HT-29 (cell line): ENCODE data around the gene AP3S1. TPM values are rescaled to one million over a fixed set of nuclear protein-coding genes. Genes with fewer than 3 reads are reported as not detected.
"Not testable (repeated sequence)": the region's sequence is repeated elsewhere in the genome, so short reads cannot be mapped to it uniquely, and the experiment has no call there.

Experiments used
- DNase-seq: peaks from one replicate; pipeline ENCODE4 v3.0.0-alpha.2; 2015; ENCODE audit warnings: low spot score
- total RNA-seq: library from RNA; depleted of rRNA; stranded (reverse); fragments of >200 nt; shearing (Covaris generic); gene quantifications from 2 replicates; pipeline ENCODE4 v1.2.3, GENCODE V29; 2014

Gene AP3S1
- total RNA-seq, 1 experiment from 2014 or later = 28.8 TPM

DNA sequence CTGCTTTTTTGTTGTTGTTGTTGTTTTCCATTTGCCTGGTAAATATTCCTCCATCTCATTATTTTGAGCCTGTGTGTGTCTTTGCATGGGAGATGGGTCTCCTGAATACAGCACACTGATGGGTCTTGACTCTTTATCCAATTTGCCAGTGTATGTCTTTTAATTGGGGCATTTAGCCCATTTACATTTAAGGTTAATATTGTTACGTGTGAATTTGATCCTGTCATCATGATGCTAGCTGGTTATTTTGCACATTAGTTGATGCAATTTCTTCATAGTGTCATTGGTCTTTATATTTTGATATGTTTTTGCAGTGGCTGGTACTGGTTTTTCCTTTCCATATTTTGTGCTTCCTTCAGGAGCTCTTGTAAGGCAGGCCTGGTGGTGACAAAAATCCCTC lies 16.8 kb upstream of the AP3S1 start:
- not testable (repeated sequence) for DNase-seq

DNA sequence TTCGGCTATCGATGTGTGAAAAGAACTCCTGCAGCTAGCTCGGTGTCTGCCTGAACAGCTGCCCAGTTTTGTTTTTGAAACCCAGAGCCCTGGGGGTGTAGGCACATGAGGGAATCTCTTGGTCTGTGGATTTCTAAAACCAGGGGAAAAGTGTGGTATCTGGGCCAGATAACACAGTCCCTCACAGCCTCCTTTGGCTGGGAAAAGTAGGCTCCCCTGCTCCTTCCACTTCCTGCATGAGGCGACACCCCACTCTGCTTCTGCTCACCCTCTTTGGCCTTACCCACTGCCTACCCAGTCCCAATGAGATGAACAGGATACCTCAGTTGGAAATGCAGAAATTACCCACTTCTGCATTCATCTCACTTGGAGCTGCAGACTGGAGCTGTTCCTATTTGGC lies 15.8 kb upstream of the AP3S1 start:
- no peak for DNase-seq

DNA sequence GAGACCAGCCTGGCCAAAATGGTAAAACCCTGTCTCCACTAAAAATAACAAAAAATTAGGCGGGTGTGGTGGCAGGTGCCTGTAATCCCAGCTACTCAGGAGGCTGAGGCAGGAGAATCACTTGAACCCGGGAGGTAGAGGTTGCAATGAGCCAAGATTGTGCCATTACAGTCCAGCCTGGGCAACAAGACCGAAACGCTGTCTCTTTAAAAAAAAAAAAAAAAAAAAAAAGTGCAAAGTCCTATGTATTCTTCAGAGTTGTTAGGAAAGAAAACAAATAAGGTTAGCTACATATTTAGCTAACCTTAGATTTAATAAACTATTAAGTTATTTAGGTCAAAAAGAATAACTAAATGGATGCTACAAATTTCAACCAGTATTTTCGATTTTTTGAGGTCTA lies 11.8 kb upstream of the AP3S1 start:
- DNase-seq = no peak

DNA sequence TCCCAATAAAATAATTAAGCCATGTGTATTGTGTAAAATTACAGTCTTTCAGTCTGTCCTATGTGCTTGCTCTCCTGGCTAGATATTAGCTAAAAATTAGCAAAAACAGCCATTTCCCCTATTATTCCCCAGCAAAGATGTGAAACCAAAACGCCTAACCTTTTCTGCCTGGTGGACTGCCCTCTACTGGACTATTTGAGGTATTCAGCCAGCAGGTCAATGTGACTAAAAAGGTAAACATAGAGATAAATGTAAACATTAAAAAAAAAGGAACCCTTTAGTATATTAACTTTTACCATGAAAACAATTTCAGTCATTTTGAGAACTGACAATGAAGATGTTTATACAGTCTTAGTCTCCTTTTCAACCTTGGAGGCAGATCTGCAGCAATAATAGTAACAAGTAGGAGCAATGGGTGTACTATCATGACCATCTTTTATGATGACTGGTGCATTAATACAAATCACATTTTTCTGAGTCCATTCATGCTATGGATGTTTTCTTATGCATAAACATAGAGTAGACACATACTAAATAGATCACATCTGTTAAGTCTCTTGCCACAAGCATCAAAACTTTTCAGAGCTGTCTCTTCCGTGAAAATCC lies 10.5 kb upstream of the AP3S1 start:
- DNase-seq = peak; percentile 67

DNA sequence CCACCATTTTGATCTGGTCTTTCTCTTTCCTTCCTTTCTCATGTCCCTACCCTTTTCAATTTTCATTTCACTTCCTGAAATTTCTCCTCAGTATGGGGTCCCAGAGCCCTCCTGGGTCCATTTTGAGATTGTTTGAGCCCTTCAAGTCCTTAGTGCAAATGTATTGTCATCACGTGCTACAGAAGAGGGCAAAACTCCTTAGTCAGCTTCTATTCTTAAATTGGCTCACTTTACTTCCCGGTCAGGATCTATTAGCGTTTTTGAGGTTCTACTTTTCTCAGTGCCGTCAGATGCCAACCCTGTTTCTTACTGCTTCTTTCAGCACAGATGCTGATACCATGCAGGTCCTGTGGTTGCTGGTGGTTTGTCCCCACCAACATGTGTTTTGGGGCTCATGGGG lies 6.3 kb upstream of the AP3S1 start:
- no peak for DNase-seq

DNA sequence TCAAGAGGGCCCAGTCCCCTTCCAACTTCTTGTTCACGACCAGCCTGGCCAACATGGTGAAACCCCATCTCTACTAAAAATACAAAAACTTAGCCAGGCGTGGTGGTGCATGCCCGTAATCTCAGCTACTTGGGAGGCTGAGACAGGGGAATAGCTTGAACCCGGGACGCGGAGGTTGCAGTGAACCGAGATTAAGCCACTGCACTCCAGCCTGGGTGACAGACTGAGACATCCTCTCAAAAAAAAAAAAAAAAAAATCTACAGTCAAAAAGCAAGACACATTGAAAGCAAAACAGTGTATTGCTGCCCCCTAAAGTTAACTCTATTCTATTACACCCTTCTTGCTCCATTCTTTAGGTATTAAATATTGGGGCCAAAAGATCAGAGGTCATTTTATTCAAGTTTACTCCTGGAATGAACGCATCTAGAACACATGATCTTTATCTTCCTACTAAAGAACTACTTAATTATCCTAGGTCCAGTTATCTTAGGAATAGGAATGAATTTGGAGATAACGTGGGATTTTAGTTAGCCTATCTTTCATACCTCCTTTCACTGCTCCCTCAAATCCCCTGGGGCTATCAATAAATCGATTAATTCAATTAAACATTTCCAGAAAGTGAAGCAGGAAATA lies 2.7 kb upstream of the AP3S1 start:
- peak; percentile 67 for DNase-seq

DNA sequence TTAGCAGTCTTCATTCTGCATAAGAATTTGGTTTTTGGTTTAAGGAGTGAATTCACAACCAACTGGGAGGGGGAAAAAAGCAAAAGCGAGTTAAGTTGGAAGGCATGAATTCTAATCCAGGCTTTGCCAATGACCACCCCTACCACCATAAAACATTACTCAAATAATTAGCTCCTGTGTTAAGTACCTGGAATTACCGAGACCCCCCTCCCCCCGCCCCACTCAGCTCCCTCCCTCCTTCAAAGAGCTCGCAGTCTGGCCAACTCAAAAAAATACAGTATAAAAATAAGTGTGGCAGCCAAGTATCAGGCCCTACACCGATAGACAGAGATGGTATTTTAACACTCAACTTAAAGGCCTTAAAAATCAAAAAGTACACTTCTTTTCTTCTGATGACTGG lies 862 bp upstream of the AP3S1 start:
- DNase-seq = peak; percentile 12

DNA sequence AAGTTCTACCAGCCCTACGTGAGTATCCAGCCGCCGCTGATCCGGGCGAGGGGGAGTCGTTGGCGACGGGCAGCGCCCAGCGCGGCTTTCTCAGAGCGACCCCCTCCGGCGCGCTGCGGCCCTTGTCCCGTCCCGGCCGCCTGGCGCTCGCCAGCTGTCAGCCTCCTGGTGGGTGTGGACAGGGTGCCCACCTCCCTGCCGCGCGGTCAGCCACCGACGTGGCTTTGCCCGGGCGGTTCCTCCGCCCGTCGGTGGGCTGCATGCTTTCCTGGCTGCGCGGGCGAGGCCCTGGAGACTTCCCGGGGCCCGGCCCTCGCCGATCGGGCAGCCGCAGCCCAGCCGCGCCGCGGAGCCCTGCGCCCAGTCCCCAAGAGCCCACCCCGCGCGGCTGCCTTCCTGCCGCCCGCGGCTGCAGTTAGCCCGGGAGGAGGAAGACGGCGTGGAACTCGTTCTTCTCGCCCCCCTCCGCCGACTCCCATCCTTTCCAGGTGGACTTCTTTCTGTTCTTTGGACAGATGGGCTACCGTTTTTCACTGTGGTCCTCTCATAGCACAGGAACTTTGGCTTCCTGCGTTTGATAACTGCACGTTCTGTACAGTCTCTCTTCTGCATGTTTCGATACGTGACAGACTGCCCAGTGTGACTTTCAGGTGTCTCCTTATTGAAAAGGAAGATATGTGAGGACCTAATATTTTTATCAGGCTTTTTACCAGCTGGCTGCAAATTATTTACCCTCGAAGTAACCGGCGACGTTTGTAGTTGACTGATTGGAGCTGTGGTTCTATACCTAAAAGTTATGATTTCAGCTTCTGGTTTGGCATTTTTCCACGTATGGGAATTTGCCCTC lies 577 bp downstream of the AP3S1 start:
- peak; percentile 69 for DNase-seq

DNA sequence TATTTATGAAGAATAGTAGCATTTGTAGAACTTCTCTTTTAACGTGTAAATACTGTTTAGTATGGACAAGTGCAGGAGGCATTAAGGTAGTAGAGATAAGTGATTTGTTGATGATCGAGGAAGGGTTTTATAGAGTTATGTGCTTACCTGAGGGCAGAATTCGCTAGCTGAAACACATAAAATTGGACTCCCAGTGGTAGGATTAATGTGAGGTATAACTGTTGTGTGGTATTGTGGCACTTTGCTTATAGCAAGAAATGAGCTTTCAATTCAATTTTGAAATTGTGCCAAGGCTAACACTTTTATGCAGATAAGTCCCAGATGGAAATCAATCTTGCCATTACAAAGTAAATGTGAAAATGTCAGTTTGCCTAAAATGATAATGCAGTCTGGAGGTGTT lies 1.2 kb downstream of the AP3S1 start:
- peak; percentile 27 for DNase-seq

DNA sequence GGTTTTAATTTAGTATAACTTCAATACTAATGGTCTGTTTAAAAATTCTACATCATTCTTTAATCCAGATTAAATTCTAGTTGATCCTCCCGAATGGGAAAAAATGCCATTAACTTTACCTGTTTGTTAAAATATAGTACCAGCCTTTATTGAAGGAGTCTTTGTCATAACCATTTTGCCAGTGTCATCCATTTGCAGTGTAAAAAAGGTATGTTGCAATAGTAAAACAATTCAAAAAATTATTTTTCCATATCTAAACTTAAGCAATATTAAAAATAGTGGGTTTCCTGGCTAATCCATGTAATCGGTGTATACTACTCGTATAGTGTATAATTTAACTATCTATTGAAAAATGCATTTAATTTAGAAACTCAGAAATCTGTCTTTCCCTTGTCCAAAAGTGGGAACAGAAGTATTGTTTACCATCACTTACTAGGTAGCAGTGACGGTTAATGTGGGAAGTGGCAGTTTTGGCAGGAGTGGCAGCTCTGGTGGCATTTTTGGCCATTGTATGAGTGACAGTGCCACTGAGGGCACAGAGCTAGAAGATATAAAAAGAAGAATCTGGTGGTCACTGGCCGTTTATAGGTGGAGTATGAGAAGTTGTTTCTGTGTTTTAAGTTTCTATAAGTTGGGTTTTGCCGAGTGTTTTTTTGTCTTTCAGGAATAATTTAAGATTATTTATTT lies 1.9 kb downstream of the AP3S1 start:
- no peak for DNase-seq

DNA sequence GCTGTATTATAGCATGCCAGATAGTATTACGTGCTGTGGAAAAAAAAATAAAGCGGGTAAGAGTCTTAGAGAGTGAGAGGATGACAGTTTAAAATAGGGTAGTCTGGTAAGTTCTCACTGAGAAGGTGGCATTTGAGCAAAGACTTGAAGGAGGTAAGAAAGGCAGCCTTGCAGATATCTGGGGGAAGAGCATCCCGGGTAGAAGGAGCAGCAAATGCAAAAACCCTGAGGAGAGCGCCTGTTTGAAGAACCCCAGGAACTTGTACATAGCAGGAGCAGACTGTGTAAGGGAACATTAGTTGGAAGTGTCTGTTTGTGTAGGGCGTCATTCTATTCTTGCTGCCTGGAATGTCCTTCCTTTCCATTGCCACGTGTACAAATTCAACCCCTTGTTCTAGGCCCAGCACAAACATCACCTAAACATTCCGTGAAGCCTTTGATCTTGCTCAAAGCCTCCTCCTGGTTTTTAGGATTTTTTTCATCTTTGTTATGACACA lies 2.6 kb downstream of the AP3S1 start:
- DNase-seq = no peak

DNA sequence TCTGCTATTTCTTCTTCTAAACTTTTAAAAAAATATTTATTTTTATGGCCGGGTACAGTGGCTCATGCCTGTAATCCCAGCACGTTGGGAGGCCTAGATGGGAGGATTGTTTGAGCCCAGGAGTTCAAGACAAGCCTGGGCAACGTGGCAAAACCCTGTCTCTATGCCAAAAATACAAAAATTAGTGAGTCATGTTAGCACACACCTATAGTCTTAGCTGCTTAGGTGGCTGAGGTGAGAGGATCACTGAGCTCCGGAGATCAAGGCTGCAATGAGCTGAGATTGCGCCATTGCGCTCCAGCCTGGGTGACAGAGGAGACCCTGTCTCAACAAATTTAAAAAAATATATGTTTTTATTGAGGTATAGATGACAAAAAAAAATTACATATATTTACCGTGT lies 5.6 kb downstream of the AP3S1 start:
- no peak for DNase-seq

DNA sequence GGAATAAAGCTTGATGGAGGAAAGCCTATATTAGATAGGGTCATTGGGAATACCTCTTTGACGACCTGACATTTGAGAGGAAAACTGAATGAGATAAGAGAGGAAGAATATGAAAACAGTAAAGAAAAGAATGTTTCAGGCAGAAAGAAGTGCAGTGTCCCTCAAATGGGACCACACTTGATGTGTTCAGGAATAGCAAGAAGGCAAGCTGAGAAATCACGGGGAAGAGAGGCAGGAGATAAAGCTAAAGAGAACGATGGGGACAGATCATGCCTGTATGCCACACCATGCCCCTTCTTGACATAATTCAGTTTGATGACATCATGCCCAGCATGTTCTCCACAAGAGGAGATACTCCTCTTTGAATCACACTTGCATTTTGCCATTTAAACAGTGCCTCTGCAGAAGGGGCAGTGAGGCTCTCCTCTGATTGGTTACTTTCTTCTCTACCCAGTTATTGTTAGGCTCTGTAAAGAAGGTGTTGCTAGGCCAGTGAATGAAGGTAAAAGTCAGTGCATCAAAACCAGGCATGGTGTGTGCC lies 7.6 kb downstream of the AP3S1 start:
- DNase-seq = no peak

DNA sequence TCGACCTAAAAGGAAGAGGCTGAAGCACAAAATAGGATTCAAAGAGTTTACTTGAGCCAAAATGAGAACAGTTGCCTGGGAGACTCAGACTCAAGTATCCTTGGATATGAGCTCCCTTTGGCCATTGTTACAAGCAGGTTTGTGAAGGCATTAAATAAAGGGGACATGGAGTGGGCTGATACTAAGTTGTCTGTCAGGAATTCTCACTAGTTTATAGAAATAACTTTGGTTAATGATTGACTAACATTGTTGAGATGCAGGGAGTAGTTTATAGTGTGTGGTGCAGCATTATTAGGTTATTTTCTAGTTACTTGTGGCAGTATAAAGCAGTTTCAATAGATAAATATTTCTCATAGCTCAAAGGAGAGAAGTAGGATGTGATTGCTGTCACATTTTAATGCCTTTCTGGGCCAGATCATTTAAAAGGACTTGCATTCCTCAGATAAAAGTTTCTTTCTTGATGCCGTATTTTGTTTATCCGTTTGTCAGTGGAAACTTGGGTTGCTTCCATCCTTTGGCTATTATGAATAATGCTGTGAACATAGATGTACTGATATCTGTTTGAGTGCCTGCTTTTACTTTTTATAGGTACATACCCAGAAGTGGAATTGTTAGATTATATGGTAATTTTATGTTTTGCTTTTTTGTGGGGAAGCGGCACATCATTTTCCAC lies 9.1 kb downstream of the AP3S1 start:
- peak; percentile 54 for DNase-seq

DNA sequence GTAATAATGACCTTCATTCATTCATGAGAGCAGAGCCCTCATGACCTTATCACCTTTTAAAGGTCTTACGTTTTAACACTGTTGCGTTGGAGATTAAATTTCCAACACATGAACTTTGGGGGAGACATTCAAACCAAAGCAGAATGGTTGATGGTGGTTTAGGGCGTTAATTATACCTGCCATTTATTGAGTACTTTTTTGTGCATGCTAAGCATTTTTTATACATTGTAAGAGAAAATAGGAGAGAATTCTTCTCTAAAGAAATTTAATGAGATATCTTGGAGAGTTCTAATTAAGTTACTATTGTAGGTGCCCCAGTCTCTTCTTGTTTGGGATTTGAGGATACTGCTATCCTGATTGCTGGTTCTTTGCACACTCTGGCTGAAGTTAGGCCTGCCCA lies 12.4 kb downstream of the AP3S1 start:
- DNase-seq = no peak

DNA sequence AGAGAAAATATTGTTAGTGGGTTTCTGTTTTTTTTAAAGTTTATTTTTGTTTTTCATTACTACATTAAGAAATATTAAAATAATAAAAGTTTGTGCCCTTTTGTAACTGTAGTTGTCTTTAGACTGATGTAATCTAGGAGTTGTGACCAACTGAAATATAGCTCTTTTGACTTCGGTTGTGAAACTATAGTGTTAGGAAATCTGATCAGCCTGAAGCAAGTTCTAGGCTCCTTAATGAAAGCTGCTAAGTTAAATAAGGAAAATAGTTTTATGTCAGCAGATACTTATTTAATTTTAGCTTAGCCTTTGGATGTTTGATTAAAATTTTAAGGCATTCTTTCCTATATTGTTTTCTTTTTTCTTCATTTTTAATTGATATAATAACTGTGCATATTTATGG lies 14.2 kb downstream of the AP3S1 start:
- no peak for DNase-seq

DNA sequence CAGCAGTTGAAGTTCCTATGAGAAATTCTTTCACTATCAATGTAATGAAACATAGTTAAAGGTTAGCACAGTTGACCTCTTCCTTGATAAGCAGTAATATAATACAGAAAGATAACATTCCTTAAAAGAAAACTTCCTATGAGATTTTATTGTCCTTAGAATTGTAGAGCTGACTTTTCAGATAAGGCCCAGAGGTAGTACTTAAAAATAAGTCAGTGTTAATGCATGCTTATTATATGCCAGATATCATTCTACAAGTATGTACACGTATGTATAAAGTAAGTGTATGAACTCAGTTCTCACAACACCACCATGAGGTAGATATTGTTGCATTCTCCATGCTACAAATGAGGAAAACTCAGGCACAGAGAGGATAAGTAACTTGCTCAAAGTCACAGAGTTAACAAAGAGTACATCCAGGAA lies 15.3 kb downstream of the AP3S1 start:
- no peak for DNase-seq

DNA sequence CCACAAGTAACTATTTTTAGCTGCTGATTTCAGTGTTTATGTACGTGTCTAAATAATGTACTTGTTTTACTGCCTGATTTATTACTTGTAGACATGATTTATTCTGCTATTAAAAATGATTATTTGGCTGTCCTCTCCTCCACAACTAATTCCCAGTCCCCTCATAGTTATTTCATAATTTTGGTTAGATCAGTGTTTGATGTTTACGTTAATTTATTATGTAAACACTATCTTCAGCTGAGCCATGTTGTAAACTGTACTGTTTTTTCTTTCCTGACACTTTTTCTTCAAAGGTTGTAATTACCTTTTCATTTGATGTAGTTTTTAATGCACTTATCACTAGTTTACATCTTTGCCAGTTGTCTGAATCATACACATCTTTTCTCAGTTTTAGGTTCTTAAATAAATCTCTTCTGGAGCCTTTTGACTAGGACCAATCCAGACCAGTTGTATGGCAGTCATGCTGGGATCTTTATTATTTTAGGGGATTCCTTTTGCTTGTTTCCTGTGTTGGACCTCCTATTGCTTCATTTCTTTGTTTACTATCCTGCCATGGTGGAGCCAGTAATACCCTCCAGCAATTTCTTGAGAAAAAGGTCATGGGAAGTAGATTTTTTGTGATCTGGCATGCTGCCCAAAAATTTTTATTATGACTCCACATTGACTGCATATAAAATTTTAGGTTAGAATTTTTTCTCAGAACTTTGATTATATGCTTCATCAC lies 16.1 kb downstream of the AP3S1 start:
- no peak for DNase-seq

DNA sequence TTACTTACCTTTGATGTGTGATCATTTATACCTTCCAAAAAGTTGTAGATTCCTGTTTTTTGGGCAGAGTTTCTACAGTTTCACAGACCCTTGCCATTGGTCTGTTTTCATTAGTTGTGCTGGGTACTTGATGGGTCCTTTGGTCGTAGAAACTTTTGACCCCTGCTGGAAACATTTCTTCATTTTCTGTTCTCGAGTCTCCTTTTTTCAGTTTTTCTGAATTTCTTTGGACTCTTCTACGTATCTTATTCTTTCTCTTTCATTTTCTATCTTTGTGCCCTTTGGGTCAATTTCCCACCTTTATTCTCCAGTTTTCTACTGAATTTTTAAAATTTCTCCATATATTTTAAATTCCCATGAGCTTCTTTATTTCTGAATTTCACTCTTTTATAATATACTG lies 16.7 kb downstream of the AP3S1 start:
- DNase-seq = no peak

DNA sequence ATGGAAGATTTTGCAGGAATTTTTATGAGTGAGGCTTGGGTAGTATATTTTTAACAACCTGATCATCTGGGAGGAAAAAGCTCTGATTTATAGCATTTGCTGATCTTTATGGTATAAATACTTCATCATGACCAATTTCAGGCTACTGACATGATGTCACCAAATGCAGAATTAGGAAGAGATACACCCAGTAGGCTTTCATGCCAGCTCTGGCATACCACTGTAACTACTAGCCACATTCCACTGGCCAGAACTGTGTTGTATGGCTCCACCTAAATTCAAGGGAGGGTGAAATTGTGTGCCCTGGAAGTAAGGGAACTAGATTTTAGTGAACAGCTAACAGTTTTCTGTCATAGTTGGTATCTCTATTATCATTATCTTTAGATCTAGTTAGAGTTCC lies 17.6 kb downstream of the AP3S1 start:
- DNase-seq = no peak
